ENCODE data around the gene SLC25A41. TPM values are rescaled to one million over a fixed set of nuclear protein-coding genes. Genes with fewer than 3 reads are reported as not detected.

Gene SLC25A41
- total and polyA plus RNA-seq, 9 of the 15 experiments (the other 6 are each of a cell fraction or from before 2014, with no cell fraction given) = 0.08 to 4.2 (median 1.6) TPM

DNA sequence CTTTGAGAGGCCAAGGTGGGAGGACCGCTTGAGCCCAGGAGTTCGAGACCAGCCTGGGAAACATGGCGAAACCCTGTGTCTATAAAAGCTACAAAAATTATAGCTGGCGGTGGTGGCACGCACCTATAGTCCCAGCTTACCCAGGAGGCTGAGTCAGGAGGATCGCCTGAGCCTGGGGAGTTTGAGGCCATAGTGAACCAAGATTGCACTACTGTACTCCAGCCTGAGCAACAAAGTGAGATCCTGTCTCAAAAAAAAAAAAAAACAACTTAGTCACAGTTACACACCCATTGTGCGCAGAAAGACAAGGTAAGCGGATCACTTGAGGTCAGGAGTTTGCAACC lies 48.8 kb upstream of the SLC25A41 start:
- H3K79me2 ChIP-seq (ENCODE audit: control insufficient read depth, insufficient read depth, low read length) = no peaks in the 10 kb centered on the region
- DNase-seq (ENCODE audit: extremely low read depth in 1 of 4, low spot score in 3 of 4) = no peak
- no peak overlapping the region for H3K9ac ChIP-seq (ENCODE audit: insufficient read depth in 1 of 2, low read depth in 2 of 2, low read length in 2 of 2)
- H3K27me3 ChIP-seq (ENCODE audit: control insufficient read depth in 2 of 2, insufficient read depth in 2 of 2, low read length in 2 of 2) = no peaks in the 10 kb centered on the region
- in situ Hi-C loops (cut with MboI) (no loop called here), intact Hi-C loops (cut with micrococcal nuclease) (no loop called here)
- CTCF ChIA-PET (ENCODE audit: low intra/inter-chr PET ratio) = interaction anchor here (0.7 to 1.7 kb wide), 2 partner anchors 162 to 381 kb away, joined by 4 to 5 read pairs; no protein-coding TSS in a partner anchor
- H3K9me1 ChIP-seq (ENCODE audit: control insufficient read depth, insufficient read depth, low read length) = no peaks in the 10 kb centered on the region
- POLR2A ChIA-PET = interaction anchor here (0.9 kb wide), 1 partner anchor 19 kb away, joined by 3 read pairs; no protein-coding TSS in a partner anchor
- no peak overlapping the region for H3K4me3 ChIP-seq
- no peak for ATAC-seq
- H3K27ac ChIP-seq (ENCODE audit: extremely low read depth, low read depth, low read length) = no peak overlapping the region
- H2AFZ ChIP-seq (ENCODE audit: low read depth, low read length) = peak overlapping the region; percentile 80; the same call in 1 of the 2 replicates
- no peak for FAIRE-seq
- H3K4me1 ChIP-seq (replicated peaks in 1 of 2; ENCODE audit: control insufficient read depth in 2 of 2, insufficient read depth in 2 of 2, low read length in 2 of 2) = peaks cover 0 to 14% of the 10 kb centered on the region in 2 experiments; a peak in 4 of 5 replicates
- H3K9me3 ChIP-seq (replicated peaks; ENCODE audit: control insufficient read depth, insufficient read depth, low read depth, low read length) = no peaks in the 10 kb centered on the region
- no peaks in the 10 kb centered on the region for H3K36me3 ChIP-seq (ENCODE audit: control insufficient read depth, insufficient read depth, low read length)
- no TSS peak for BruUV-seq (replicated peaks)
- H3K4me2 ChIP-seq (ENCODE audit: insufficient read depth, low read length) = peak overlapping the region; percentile 49; the same call in 1 of the 2 replicates
- WGBS (ENCODE audit: insufficient coverage, low coverage, missing lambda C conversion rate) = 73% methylated on average over 8 of the region's 8 CpGs
- TF ChIP-seq ERF (CRISPR knock-in tag; IDR thresholded peaks at IDR 0.05) = no peak
- no peak for TF ChIP-seq SMARCE1 (IDR thresholded peaks at IDR 0.05)
- 0 out of 2 replicates have a peak, but pooled peaks have one; percentile 19 for TF ChIP-seq ZNF263 (CRISPR knock-in tag; IDR thresholded peaks at IDR 0.05; ENCODE audit: borderline replicate concordance)
- no peak for TF ChIP-seq BRCA1 (IDR thresholded peaks at IDR 0.05)
- TF ChIP-seq BRCA1 (CRISPR knock-in tag; IDR thresholded peaks at IDR 0.05) = no peak
- H4K20me1 ChIP-seq (replicated peaks; ENCODE audit: control insufficient read depth, insufficient read depth, low read length) = no peaks in the 10 kb centered on the region
